ENCODE results near the gene PPP1R1B. TPM values are rescaled to one million over a fixed set of nuclear protein-coding genes. Genes with fewer than 3 reads are reported as not detected.
A peak's percentile ranks its signal among the peaks of the same experiment; 100 is the strongest.

PPP1R1B gene
- total RNA-seq, 1 experiment from 2014 or later, result not detected

DNA sequence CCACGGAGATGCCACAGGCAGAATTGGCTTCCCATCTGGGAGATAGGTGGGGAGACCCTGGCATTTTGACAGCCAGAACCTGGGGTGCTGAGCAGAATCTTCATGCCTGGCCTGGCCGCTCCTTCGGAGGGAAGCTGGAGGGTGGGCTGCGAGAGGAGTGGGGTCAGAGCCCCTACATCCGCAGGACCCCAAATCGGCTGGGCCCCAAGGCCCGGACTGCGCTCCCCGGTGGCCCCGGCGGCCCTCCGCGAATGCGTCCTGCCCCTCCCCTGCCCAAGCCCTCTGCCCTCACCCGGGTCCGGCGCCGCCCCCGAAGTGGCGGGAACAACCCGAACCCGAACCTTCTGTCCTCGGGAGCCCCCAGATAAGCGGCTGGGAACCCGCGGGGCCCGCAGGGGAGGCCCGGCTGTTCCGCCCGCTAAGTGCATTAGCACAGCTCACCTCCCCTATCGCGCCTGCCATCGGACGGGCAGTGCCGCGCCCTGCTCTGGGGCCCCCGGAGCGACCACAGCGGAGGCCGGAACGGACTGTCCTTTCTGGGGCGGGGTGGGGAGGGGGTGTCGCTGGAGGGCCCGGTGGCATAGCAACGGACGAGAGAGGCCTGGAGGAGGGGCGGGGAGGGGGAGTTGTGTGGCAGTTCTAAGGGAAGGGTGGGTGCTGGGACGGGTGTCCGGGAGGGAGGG, 40.7 kb downstream of the PPP1R1B start:
- Histone ChIP-seq H3K27ac (peak overlapping the region; percentile 76), H3K4me3 (peak overlapping the region; percentile 65), H3K9me3 (replicated peaks) (no peaks in the 10 kb centered on the region), H3K36me3 (no peaks in the 10 kb centered on the region), H3K27me3 (no peaks in the 10 kb centered on the region), H3K4me1 (peaks cover 26% of the 10 kb centered on the region)
- peak; percentile 52 to 53 for DNase-seq

GRCh38 chr17:39667945-39668924, 41.5 kb downstream of the PPP1R1B start, which contains the start of gene PNMT:
TSS of gene PNMT (plus strand) at chr17:39668453. CDS start at chr17:39668476, 23 bp downstream.
- H3K9me3 ChIP-seq (replicated peaks), result no peaks in the 10 kb centered on the region
- no peaks in the 10 kb centered on the region for H3K36me3 ChIP-seq
- no peak for DNase-seq
- peaks cover 26% of the 10 kb centered on the region for H3K4me1 ChIP-seq
- peak within 1 kb of the TSS; percentile 65 for H3K4me3 ChIP-seq
- H3K27me3 ChIP-seq, result no peaks in the 10 kb centered on the region
- peak within 1 kb of the TSS; percentile 76 for H3K27ac ChIP-seq

GRCh38 chr17:39669897-39670735, 43.4 kb downstream of the PPP1R1B start:
- DNase-seq, result no peak
- Histone ChIP-seq H3K27me3 (no peaks in the 10 kb centered on the region), H3K4me3 (no peak overlapping the region), H3K4me1 (peaks cover 29% of the 10 kb centered on the region), H3K27ac (no peak overlapping the region), H3K36me3 (no peaks in the 10 kb centered on the region), H3K9me3 (replicated peaks) (no peaks in the 10 kb centered on the region)

DNA sequence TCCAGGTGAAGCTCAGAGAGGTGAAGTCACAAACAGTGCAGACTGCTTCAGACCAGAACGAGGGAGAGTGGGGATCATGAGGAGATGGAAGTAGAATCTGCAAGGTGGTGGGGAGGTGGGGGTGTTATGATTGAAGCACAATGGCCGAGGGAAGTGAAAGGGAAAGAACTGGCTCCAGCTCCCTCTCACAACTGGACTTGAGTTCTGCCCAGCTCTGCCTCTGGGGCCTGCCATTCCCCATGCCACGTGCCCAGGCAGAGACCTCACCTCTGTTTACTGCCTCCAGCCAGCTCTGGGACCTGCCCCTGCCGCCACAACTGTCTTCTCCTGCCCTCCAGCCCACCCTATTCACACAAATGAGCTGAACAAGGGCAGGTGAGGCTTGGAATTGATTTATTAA, 44.0 kb downstream of the PPP1R1B start:
- Histone ChIP-seq H3K4me1 (peaks cover 25% of the 10 kb centered on the region), H3K36me3 (no peaks in the 10 kb centered on the region), H3K9me3 (replicated peaks) (no peaks in the 10 kb centered on the region), H3K4me3 (no peak overlapping the region), H3K27me3 (no peaks in the 10 kb centered on the region), H3K27ac (no peak overlapping the region)
- no peak for DNase-seq

DNA sequence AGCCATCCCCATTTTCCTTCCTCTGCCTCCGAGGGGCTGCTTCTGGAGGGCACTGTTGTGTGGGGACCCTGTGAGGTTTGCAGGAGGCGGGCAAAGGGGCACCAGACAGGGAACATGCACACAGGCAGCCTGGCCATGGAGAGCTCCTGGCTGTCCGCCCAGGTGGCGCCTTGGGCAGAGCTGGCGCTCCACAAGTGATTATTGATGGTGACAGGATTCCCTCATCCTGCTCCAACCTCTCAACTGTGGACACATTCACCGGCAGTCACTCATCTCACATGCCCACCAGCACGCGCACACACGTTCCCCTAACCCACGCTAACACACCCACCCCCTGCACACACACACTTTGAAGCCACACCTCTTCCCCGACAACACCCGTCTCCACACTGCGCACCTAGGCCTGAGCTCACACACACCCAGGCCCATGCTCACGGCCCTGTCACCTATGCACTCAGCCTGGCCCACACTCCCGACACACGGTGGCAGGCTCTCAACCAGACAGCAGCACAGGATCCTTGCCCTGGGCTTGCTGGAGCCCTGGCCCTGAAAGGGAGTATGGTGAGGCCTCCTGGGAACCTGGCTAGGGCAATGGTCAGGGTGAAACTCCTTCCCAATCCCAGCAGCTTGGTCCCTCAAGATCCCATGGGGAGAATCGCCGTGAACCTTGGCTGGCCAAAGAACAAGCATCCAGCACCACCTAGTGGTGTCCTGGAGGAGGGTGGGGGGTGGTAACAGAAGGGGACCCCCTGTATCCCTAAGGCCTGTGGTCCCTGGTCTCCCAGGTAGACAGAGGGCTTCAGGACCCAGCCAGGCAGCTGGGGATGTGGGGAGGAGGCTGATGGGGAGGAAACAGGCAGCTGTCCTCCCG, 45.1 kb downstream of the PPP1R1B start:
- Histone ChIP-seq H3K9me3 (replicated peaks) (no peaks in the 10 kb centered on the region), H3K36me3 (no peaks in the 10 kb centered on the region), H3K4me3 (no peak overlapping the region), H3K27ac (no peak overlapping the region), H3K27me3 (no peaks in the 10 kb centered on the region), H3K4me1 (peaks cover 14% of the 10 kb centered on the region)
- peak; percentile 68 to 81 for DNase-seq

DNA sequence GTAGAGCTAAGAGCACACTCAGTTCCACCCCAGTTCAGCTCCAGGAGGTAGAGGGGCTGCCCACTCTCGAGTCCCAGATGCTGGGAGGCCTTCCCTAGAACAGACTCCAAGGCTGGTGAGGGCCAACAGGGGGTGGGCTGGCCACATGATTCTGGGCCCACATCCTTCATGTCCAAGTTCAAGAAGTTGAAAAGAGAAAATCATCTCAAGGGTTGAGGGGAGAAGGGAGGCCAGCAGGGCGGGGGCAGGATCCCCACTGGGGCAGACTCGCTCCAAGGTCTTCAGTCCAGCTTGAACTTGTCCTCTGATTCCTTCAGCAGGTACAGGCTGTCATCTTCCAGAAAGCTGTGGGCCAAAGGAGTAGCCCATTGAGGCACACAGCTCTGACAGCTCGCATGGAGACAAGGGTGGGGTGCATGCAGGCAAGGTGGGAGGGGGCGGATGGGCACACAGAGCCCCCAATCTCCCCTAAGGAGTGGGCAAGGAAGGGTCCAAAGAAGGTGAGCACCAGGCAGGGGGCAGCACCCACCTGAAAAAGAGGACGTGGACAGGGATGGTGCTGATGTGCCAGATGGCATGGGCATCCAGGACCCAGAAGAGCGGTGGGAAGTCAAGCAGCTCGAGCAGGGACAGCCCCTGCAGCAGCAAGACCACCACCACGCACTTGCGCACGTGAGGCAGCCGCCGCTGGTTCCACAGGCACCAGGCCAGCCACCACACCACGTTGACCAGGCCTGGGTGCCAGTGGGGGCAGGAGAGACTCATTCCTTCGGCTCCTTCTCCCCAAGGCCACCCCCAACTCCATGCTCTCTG, 46.0 kb downstream of the PPP1R1B start:
- no peak overlapping the region for H3K27ac ChIP-seq
- no peak for DNase-seq
- H3K36me3 ChIP-seq, result no peaks in the 10 kb centered on the region
- H3K9me3 ChIP-seq (replicated peaks), result no peaks in the 10 kb centered on the region
- peaks cover 15% of the 10 kb centered on the region for H3K4me1 ChIP-seq
- H3K4me3 ChIP-seq, result no peak overlapping the region
- H3K27me3 ChIP-seq, result no peaks in the 10 kb centered on the region

DNA sequence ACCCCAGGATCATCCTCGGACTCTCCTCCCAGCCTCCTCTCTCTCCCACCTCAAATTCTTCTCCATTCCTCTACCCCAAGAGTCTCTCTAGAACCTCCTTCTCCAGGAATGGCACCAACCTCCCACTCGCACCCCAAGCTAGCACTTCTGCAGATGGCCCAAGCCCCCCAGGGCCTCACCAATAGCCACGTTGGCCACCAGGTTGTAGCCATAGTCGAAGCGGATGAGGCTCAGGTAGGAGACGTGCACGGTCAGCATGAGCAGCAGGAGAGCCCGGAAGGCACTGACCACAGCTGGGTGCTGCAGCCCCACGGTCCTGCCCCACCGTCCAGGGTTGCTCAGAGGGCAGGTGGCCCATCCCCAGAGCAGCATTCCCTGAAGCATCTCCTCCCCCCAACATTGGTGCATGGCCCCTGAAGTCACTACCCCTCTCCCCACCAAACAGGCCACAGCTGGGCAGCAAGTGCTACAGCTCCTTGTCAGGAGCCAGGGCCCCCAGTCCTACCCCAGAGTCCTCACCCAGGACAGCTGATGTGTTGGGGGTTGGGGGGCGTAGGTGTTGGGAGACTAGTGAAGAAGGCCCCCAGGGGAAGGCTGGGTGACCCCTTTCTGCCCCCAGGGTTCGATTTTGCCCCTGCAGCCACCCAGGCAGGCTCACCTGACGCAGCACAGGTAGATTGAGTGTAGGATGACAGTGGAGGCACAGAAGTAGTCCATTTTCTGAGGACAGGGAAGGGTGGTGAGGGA, 46.8 kb downstream of the PPP1R1B start:
- H3K4me1 ChIP-seq, result peaks cover 22% of the 10 kb centered on the region
- DNase-seq, result no peak

GRCh38 chr17:39674179-39674578, 47.4 kb downstream of the PPP1R1B start:
- Histone ChIP-seq H3K27ac (no peak overlapping the region), H3K36me3 (no peaks in the 10 kb centered on the region), H3K4me1 (peaks cover 29% of the 10 kb centered on the region), H3K4me3 (no peak overlapping the region), H3K27me3 (no peaks in the 10 kb centered on the region), H3K9me3 (replicated peaks) (no peaks in the 10 kb centered on the region)
- DNase-seq, result no peak

More for the DNA sequence above, 46.8 kb downstream of the PPP1R1B start:
- no peaks in the 10 kb centered on the region for H3K36me3 ChIP-seq
- no peaks in the 10 kb centered on the region for H3K9me3 ChIP-seq (replicated peaks)
- no peaks in the 10 kb centered on the region for H3K27me3 ChIP-seq
- H3K4me3 ChIP-seq, result no peak overlapping the region
- no peak overlapping the region for H3K27ac ChIP-seq

DNA sequence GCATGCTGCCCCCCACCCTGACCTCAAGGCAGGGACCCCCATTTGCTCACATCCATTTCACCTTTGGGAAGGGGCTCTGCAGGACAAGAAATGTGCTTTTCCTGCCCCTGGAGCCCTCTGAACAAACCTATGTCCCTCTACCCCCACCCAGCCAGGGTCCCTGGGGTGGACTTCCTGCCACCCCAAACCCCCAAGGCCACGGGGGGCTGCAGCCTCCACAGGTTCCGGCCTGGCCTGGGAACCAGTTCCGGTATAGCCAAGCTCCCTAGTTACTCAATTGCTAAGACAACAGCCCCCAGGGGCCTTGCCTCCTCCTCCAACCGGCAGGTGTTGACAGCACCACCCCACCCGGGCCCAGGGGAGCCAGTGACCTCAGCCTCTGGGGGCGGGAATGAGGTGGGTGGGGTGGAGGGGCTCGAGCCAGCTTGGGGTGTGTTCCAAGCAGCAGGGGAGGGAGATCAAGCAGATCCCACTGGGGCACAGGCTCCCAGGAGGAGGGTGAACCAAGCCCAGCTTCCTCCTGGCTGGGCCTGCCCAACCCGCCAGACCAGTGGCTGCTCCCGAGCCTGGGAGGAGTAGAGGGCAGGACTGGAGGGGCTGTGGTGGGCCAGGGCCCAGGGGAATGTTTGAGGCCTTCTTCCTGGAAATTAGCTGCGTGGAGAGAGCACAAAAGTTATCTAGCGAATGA, 48.1 kb downstream of the PPP1R1B start:
- Histone ChIP-seq H3K27me3 (no peaks in the 10 kb centered on the region), H3K36me3 (no peaks in the 10 kb centered on the region), H3K4me3 (no peak overlapping the region), H3K4me1 (peaks cover 34% of the 10 kb centered on the region), H3K9me3 (replicated peaks) (no peaks in the 10 kb centered on the region), H3K27ac (no peak overlapping the region)
- DNase-seq, result peak; percentile 52 to 66

DNA sequence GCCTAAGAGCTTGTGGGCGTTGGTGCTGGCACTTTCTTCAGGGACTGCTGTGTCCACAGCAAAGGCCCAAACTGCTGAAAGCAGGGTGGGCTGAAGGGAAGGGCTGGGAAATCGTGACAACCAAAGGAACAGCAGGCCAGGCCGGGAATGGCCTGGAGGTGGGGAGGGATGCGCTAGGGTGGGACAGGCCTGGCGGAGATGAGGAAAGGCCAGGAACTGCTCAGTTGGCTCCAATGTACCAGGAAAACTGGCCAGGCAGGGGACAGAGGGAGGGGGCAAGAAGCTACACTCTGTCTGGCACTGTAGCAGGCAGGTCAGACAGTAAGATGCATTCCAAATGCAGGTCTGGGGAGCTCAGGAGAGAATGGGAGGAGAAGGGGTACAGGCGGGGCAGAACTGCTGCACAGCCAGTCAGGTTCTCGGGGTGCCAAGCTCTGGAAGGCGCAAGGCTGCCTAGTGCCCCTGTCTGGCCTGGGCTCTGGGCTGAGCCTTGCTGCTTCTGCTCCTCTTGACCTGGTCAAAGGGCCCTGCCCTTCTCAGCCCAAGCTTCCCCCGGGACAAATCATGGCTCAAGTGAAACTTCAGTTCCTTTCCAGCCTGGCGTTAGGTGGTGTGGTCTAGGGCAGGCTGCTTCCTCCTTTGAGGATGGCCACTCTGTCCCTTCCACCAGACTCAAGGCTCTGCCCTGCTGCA, 48.8 kb downstream of the PPP1R1B start:
- no peaks in the 10 kb centered on the region for H3K27me3 ChIP-seq
- H3K4me3 ChIP-seq, result no peak overlapping the region
- H3K4me1 ChIP-seq, result peaks cover 34% of the 10 kb centered on the region
- no peaks in the 10 kb centered on the region for H3K9me3 ChIP-seq (replicated peaks)
- H3K36me3 ChIP-seq, result no peaks in the 10 kb centered on the region
- no peak overlapping the region for H3K27ac ChIP-seq
- no peak for DNase-seq

DNA sequence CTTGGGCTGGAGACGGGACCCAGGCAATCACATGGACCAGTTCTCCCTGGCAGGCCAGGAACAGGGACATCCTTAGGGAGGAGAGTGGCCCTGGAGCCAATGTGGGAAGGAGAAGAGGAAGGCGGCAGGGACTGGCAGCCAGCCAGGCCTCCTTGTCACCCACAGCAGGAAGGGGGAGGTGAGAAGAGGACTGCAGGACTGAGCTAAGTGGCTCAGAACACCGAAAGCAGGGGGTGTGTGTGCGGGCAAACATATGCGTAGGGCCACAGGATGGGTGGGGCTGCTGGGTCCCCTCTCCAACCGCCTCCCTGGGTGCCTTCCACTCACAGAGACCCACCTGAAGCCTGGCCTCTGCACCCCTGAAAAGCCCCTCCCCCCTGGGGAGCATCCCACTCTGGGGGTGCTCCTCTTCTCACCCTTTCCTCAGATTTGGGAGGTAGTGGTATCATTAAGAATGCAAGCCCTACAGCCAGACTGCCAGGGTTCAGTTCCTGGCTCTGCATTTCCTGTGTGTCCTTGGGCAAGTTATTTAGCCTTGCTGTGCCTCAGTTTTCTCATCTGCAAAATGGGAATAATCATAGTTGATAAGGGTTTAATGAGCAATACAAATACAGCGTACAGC, 49.6 kb downstream of the PPP1R1B start:
- DNase-seq, result no peak
- H3K27me3 ChIP-seq, result no peaks in the 10 kb centered on the region
- no peak overlapping the region for H3K27ac ChIP-seq
- H3K9me3 ChIP-seq (replicated peaks), result no peaks in the 10 kb centered on the region
- H3K4me3 ChIP-seq, result no peak overlapping the region
- peaks cover 34% of the 10 kb centered on the region for H3K4me1 ChIP-seq
- no peaks in the 10 kb centered on the region for H3K36me3 ChIP-seq

All from SJCRH30 (cell line).